ENCODE measurements around the gene AGAP5. TPM values are rescaled to one million over a fixed set of nuclear protein-coding genes. Genes with fewer than 3 reads are reported as not detected.
"Not testable (repeated sequence)": the region's sequence is repeated elsewhere in the genome, so short reads cannot be mapped to it uniquely, and the experiment has no call there.

AGAP5 gene
- total RNA-seq, 1 experiment from 2014 or later, result 1.8 TPM

- DNase-seq (ENCODE audit: low read depth), result not testable (repeated sequence)
Observed at GRCh38 chr10:73714483-73714882, 16.6 kb upstream of the AGAP5 start.

- not testable (repeated sequence) for DNase-seq (ENCODE audit: low read depth)
Observed at GRCh38 chr10:73713912-73714311, 16.0 kb upstream of the AGAP5 start.

GRCh38 chr10:73711683-73712082 lies 13.8 kb upstream of the AGAP5 start:
- not testable (repeated sequence) for DNase-seq (ENCODE audit: low read depth)

- DNase-seq (ENCODE audit: low read depth), result not testable (repeated sequence)
Observed at GRCh38 chr10:73708122-73708521, 10.2 kb upstream of the AGAP5 start.

GRCh38 chr10:73707628-73708027 lies 9.7 kb upstream of the AGAP5 start:
- not testable (repeated sequence) for DNase-seq (ENCODE audit: low read depth)

- DNase-seq (ENCODE audit: low read depth), result not testable (repeated sequence)
Observed at GRCh38 chr10:73706488-73706887, 8.6 kb upstream of the AGAP5 start.

- not testable (repeated sequence) for DNase-seq (ENCODE audit: low read depth)
Observed at GRCh38 chr10:73705506-73706072, 7.7 kb upstream of the AGAP5 start.

- DNase-seq (ENCODE audit: low read depth), result not testable (repeated sequence)
Observed at GRCh38 chr10:73703924-73704323, 6.0 kb upstream of the AGAP5 start.

- not testable (repeated sequence) for DNase-seq (ENCODE audit: low read depth)
Observed at GRCh38 chr10:73698819-73699218, 910 bp upstream of the AGAP5 start.

- not testable (repeated sequence) for DNase-seq (ENCODE audit: low read depth)
Observed at GRCh38 chr10:73695302-73695701, 2.6 kb downstream of the AGAP5 start.

- DNase-seq (ENCODE audit: low read depth), result not testable (repeated sequence)
Observed at GRCh38 chr10:73690755-73691154, 7.2 kb downstream of the AGAP5 start.

GRCh38 chr10:73689596-73689995 lies 8.3 kb downstream of the AGAP5 start:
- DNase-seq (ENCODE audit: low read depth), result not testable (repeated sequence)

GRCh38 chr10:73687641-73688040 lies 10.3 kb downstream of the AGAP5 start:
- DNase-seq (ENCODE audit: low read depth), result not testable (repeated sequence)

- DNase-seq (ENCODE audit: low read depth), result not testable (repeated sequence)
Observed at GRCh38 chr10:73674546-73674945, 23.4 kb downstream of the AGAP5 start.

GRCh38 chr10:73668378-73668777 lies 29.5 kb downstream of the AGAP5 start:
- DNase-seq (ENCODE audit: low read depth), result not testable (repeated sequence)

GRCh38 chr10:73666153-73666809 lies 31.6 kb downstream of the AGAP5 start:
- not testable (repeated sequence) for DNase-seq (ENCODE audit: low read depth)

GRCh38 chr10:73665581-73665980 lies 32.3 kb downstream of the AGAP5 start:
- DNase-seq (ENCODE audit: low read depth), result not testable (repeated sequence)

- DNase-seq (ENCODE audit: low read depth), result not testable (repeated sequence)
Observed at GRCh38 chr10:73664156-73665040, 33.5 kb downstream of the AGAP5 start.

GRCh38 chr10:73663621-73664020 lies 34.3 kb downstream of the AGAP5 start:
- DNase-seq (ENCODE audit: low read depth), result not testable (repeated sequence)

GRCh38 chr10:73662705-73663104 lies 35.2 kb downstream of the AGAP5 start:
- DNase-seq (ENCODE audit: low read depth), result not testable (repeated sequence)

- no peak for DNase-seq (ENCODE audit: low read depth)
Observed at GRCh38 chr10:73655990-73656298, 42.0 kb downstream of the AGAP5 start, which contains the start of gene SYNPO2L. SYNPO2L (minus strand) TSS chr10:73656029; CDS start chr10:73655922, 107 bp downstream.

- DNase-seq (ENCODE audit: low read depth), result no peak
Observed at GRCh38 chr10:73655257-73655989, 42.5 kb downstream of the AGAP5 start.

Measured in Daoy (cell line).